Smooth muscle cell (in vitro differentiated cells): ENCODE data around the gene TMEM255B. TPM values are rescaled to one million over a fixed set of nuclear protein-coding genes. Genes with fewer than 3 reads are reported as not detected.

Experiments
- DNase-seq: peaks from one replicate; lab custom pipeline; 2025; ENCODE audit not compliant: unreplicated experiment; lab: John Stamatoyannopoulos, UW
- H2AFZ ChIP-seq: fragments of 200-600 bp; sonication (generic); 2 replicates; pipeline ENCODE4 v1.6.0; 2016; ENCODE audit warnings: antibody characterized with exemption, low read depth, mild to moderate bottlenecking
- H3F3A ChIP-seq: fragments of 200-600 bp; sonication (generic); 2 replicates; pipeline ENCODE4 v1.6.0; 2017; ENCODE audit warnings: antibody characterized with exemption, low read depth
- H3K27ac ChIP-seq: fragments of 200-600 bp; sonication (generic); 2 replicates; pipeline ENCODE4 v1.5.1; 2016; ENCODE audit warnings: low read depth, mild to moderate bottlenecking
- H3K27me3 ChIP-seq: fragments of 200-600 bp; sonication (generic); 2 replicates; pipeline ENCODE4 v1.6.1; 2016; ENCODE audit warnings: low read depth, mild to moderate bottlenecking
- H3K36me3 ChIP-seq: fragments of 200-600 bp; sonication (generic); 2 replicates; pipeline ENCODE4 v1.5.1; 2016; ENCODE audit warnings: low read depth
- H3K4me1 ChIP-seq: fragments of 200-600 bp; sonication (generic); 2 replicates; pipeline ENCODE4 v1.5.1; 2016; ENCODE audit warnings: low read depth
- H3K4me2 ChIP-seq: fragments of 200-600 bp; sonication (generic); 2 replicates; pipeline ENCODE4 v1.6.0; 2016; ENCODE audit warnings: mild to moderate bottlenecking
- H3K4me3 ChIP-seq: fragments of 200-600 bp; sonication (generic); 2 replicates; pipeline ENCODE4 v1.5.1; 2016; ENCODE audit warnings: mild to moderate bottlenecking
- H3K79me2 ChIP-seq: fragments of 200-600 bp; sonication (generic); 2 replicates; pipeline ENCODE4 v1.6.0; 2016; ENCODE audit warnings: low read depth, mild to moderate bottlenecking
- H3K9ac ChIP-seq: fragments of 200-600 bp; sonication (generic); 2 replicates; pipeline ENCODE4 v1.6.0; 2016; ENCODE audit warnings: low read depth
- H3K9me3 ChIP-seq: fragments of 200-600 bp; sonication (generic); replicated peaks from 2 replicates; pipeline ENCODE4 v1.5.1; 2016; ENCODE audit warnings: low read depth
- H4K20me1 ChIP-seq: fragments of 200-600 bp; sonication (generic); 2 replicates; pipeline ENCODE4 v1.6.0; 2016; ENCODE audit warnings: low read depth
- whole genome bisulfite sequencing: methylation state at CpG from one replicate; pipeline ENCODE4 v1.1.7; 2016; ENCODE audit warnings: low lambda C conversion rate; 5-methylcytosine and 5-hydroxymethylcytosine counted together
- polyA plus RNA-seq: library from polyadenylated mRNA; unstranded; fragments of >200 nt; fragmentation: Nextera tagmentation; extraction: Ambion mirVana; gene quantifications from 2 replicates; pipeline ENCODE4 v1.2.1, GENCODE V29; 2016
- total RNA-seq: library from RNA; depleted of rRNA; stranded (reverse); fragments of >200 nt; gene quantifications from 2 replicates; pipeline ENCODE4 v1.2.3, GENCODE V29; 2014
- TF ChIP-seq, protein P1 (sequence below): fragments of 200-600 bp; sonication (generic); IDR thresholded peaks from 2 replicates; pipeline ENCODE4 v1.5.1; 2017; ENCODE audit warnings: borderline replicate concordance, mild to moderate bottlenecking, antibody characterized with exemption; ENCODE audit not compliant: insufficient read depth, poor library complexity, severe bottlenecking

Gene TMEM255B
- total and polyA plus RNA-seq, 2 experiments from 2014 or later = 0.22 to 2.1 TPM

DNA sequence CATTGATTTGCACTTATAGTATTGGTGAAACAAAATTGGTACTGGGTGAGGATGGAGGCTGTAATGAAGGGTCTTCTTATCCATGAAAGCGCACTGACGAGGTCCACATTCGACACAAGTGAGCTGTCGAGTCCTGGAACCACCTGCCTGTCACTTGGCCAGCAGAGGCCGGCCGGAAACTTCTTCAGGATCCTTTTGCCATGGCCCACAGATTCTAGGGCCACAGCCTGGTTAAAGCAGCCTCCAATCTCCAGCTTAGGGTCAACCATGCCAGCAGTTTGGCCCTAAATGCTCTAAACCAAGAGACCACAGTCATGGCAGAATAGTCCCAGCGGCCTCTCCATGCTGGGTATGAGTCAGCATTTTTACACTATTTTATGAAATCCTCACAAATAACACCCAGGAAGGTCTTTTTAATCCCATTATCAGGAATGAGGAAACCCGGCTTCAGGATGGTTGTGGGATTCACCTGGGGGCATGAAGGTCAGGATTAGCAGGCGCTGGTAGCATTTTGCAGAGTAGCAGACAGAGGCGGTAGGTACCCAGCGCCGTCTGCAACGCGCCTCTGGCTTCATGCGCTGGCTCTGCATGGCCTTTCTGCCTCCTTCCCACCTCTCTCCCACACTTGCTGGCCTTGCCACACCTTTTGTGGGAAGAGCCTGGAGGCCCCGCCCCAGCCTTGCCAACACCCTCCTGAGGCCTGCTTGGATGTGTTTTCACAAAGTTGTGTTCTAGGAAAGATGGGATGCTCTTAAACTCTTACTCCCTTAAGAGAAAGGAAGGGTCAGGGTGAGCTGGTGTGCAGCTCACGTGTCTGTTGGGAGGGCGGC, 89.6 kb downstream of the TMEM255B start:
- no peak overlapping the region for H3K9ac ChIP-seq
- WGBS = 91% methylated on average over 18 of the region's 18 CpGs
- DNase-seq = no peak
- H3K9me3 ChIP-seq = no peaks in the 10 kb centered on the region
- H3K27me3 ChIP-seq = no peaks in the 10 kb centered on the region
- TF ChIP-seq, protein P1, sequence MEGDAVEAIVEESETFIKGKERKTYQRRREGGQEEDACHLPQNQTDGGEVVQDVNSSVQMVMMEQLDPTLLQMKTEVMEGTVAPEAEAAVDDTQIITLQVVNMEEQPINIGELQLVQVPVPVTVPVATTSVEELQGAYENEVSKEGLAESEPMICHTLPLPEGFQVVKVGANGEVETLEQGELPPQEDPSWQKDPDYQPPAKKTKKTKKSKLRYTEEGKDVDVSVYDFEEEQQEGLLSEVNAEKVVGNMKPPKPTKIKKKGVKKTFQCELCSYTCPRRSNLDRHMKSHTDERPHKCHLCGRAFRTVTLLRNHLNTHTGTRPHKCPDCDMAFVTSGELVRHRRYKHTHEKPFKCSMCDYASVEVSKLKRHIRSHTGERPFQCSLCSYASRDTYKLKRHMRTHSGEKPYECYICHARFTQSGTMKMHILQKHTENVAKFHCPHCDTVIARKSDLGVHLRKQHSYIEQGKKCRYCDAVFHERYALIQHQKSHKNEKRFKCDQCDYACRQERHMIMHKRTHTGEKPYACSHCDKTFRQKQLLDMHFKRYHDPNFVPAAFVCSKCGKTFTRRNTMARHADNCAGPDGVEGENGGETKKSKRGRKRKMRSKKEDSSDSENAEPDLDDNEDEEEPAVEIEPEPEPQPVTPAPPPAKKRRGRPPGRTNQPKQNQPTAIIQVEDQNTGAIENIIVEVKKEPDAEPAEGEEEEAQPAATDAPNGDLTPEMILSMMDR = no peak
- no peak overlapping the region for H3K27ac ChIP-seq
- H3K79me2 ChIP-seq = no peaks in the 10 kb centered on the region
- no peaks in the 10 kb centered on the region for H3F3A ChIP-seq
- peaks cover 7% of the 10 kb centered on the region for H4K20me1 ChIP-seq
- H2AFZ ChIP-seq = no peak overlapping the region
- no peak overlapping the region for H3K4me3 ChIP-seq
- H3K4me2 ChIP-seq = no peak overlapping the region
- H3K36me3 ChIP-seq = no peaks in the 10 kb centered on the region
- no peaks in the 10 kb centered on the region for H3K4me1 ChIP-seq

DNA sequence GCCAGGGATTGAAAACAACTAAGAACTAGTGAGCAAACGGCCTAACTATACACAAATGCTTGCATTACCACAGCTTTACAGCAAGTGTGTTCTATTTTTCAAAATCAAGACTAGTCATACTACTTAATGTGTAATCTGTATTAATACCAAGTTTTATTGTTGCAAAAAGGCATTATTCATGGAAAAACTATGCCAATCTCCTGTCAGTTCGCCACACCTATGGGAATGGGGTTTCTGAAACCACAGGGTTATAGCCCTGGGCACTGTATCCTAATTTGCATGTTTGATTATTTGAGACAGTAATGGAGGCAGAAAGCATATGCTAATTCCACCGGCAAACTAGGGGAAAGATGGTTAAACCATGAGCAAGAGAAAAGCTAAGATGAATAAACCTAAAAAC, 90.5 kb downstream of the TMEM255B start:
- Histone ChIP-seq H3K9me3 (no peaks in the 10 kb centered on the region), H3K9ac (no peak overlapping the region), H3K27me3 (no peaks in the 10 kb centered on the region), H2AFZ (no peak overlapping the region), H3K27ac (no peak overlapping the region), H3K4me3 (no peak overlapping the region), H3K36me3 (no peaks in the 10 kb centered on the region), H4K20me1 (peaks cover 16% of the 10 kb centered on the region), H3K79me2 (peaks cover 3% of the 10 kb centered on the region), H3K4me1 (no peaks in the 10 kb centered on the region), H3K4me2 (no peak overlapping the region), H3F3A (no peaks in the 10 kb centered on the region)
- TF ChIP-seq, protein P1 = no peak
- DNase-seq = no peak
- 81% methylated on average over 3 of the region's 3 CpGs for WGBS

DNA sequence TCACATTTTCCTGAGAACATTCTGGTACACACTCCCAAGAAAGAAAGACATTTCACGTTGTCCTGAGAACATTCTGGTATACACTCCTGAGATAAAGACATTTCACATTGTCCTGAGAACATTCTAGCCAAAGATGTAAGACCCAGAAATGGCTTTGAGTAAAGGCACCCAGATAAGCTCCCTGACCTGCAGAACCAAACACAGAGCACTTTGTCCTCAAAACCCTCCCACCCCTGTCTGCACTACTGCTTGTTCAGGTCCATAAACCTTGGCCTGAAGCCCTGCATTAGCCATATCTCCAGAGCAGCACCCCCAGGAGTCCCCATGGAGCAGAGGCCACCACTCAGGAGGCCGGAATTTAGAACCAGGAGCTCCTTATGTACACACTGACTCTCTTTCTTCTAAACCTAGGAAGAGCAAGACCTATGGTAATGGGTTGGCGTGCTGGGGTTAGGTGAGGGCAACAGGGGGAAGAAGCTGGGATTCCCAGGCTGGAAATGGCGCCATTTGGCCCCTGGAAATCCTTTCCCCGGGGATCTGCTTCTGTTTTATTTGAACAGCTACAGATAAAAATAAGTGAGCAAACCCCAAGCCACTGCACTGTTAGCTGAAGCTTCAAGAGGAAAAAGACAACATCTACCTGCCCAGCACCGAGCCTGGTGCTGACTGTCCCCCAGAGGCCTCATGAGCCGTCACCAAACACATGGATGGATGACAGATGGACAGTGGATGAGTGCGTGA, 91.1 kb downstream of the TMEM255B start:
- Histone ChIP-seq H3K4me2 (no peak overlapping the region), H2AFZ (no peak overlapping the region), H3K27ac (no peak overlapping the region), H3K36me3 (no peaks in the 10 kb centered on the region), H3F3A (no peaks in the 10 kb centered on the region), H4K20me1 (peaks cover 22% of the 10 kb centered on the region), H3K79me2 (peaks cover 3% of the 10 kb centered on the region), H3K27me3 (no peaks in the 10 kb centered on the region), H3K9ac (no peak overlapping the region), H3K9me3 (no peaks in the 10 kb centered on the region), H3K4me3 (no peak overlapping the region), H3K4me1 (no peaks in the 10 kb centered on the region)
- DNase-seq = no peak
- WGBS = 91% methylated on average over 8 of the region's 8 CpGs
- TF ChIP-seq, protein P1 = no peak
